ENCODE data around the gene FUBP1. TPM values are rescaled to one million over a fixed set of nuclear protein-coding genes. Genes with fewer than 3 reads are reported as not detected.

FUBP1 gene
- total RNA-seq, 1 experiment from 2014 or later, result 208 TPM

DNA sequence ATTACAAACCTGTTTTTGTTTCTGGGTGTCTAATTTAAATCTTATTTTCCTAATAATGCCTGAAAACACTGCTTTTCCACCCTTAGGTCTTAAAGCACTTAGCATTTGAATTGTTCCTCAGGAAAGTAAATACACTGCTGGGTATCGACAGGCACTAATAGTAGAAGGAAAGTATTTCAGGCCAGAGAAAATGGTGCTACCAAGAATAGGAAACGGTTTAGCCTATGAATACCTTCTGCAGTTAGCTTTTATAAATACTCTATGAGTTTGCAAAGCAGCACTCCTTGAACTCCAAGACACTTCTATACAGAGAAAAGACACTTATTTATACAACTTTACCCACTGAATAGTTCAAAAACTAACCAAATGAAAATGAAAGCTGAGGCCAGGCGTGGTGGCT is 6.8 kb downstream of the FUBP1 start:
- H3K4me3 Mint-ChIP-seq, result peak overlapping the region; percentile 56

More for the DNA sequence above, 6.8 kb downstream of the FUBP1 start:
- Mint-ChIP-seq H3K4me1 (peaks cover 46% of the 10 kb centered on the region), H3K27me3 (ENCODE audit: low read depth) (no peaks in the 10 kb centered on the region), H3K9me3 (no peaks in the 10 kb centered on the region), H3K27ac (peak overlapping the region; percentile 92), H3K36me3 (peaks cover 48% of the 10 kb centered on the region)
- DNase-seq (ENCODE audit: low spot score) (no peak), ATAC-seq (peak; percentile 43; the same call in 1 of the 2 replicates)
- ChIA-PET CTCF (interaction anchor here (0.6 to 1.0 kb wide), 2 partner anchors 142 to 471 kb away, joined by 3 read pairs; no protein-coding TSS in a partner anchor), POLR2A (interaction anchor here (0.7 kb wide), 1 partner anchor 47 kb away, joined by 8 read pairs; no protein-coding TSS in a partner anchor)
- TF ChIP-seq, protein P1, sequence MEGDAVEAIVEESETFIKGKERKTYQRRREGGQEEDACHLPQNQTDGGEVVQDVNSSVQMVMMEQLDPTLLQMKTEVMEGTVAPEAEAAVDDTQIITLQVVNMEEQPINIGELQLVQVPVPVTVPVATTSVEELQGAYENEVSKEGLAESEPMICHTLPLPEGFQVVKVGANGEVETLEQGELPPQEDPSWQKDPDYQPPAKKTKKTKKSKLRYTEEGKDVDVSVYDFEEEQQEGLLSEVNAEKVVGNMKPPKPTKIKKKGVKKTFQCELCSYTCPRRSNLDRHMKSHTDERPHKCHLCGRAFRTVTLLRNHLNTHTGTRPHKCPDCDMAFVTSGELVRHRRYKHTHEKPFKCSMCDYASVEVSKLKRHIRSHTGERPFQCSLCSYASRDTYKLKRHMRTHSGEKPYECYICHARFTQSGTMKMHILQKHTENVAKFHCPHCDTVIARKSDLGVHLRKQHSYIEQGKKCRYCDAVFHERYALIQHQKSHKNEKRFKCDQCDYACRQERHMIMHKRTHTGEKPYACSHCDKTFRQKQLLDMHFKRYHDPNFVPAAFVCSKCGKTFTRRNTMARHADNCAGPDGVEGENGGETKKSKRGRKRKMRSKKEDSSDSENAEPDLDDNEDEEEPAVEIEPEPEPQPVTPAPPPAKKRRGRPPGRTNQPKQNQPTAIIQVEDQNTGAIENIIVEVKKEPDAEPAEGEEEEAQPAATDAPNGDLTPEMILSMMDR (IDR thresholded peaks at IDR 0.05), result no peak
- TF ChIP-seq, protein P2, sequence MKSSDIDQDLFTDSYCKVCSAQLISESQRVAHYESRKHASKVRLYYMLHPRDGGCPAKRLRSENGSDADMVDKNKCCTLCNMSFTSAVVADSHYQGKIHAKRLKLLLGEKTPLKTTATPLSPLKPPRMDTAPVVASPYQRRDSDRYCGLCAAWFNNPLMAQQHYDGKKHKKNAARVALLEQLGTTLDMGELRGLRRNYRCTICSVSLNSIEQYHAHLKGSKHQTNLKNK (CRISPR knock-in tag; IDR thresholded peaks at IDR 0.05), result no peak
- TF ChIP-seq, protein P3, sequence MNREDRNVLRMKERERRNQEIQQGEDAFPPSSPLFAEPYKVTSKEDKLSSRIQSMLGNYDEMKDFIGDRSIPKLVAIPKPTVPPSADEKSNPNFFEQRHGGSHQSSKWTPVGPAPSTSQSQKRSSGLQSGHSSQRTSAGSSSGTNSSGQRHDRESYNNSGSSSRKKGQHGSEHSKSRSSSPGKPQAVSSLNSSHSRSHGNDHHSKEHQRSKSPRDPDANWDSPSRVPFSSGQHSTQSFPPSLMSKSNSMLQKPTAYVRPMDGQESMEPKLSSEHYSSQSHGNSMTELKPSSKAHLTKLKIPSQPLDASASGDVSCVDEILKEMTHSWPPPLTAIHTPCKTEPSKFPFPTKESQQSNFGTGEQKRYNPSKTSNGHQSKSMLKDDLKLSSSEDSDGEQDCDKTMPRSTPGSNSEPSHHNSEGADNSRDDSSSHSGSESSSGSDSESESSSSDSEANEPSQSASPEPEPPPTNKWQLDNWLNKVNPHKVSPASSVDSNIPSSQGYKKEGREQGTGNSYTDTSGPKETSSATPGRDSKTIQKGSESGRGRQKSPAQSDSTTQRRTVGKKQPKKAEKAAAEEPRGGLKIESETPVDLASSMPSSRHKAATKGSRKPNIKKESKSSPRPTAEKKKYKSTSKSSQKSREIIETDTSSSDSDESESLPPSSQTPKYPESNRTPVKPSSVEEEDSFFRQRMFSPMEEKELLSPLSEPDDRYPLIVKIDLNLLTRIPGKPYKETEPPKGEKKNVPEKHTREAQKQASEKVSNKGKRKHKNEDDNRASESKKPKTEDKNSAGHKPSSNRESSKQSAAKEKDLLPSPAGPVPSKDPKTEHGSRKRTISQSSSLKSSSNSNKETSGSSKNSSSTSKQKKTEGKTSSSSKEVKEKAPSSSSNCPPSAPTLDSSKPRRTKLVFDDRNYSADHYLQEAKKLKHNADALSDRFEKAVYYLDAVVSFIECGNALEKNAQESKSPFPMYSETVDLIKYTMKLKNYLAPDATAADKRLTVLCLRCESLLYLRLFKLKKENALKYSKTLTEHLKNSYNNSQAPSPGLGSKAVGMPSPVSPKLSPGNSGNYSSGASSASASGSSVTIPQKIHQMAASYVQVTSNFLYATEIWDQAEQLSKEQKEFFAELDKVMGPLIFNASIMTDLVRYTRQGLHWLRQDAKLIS (CRISPR knock-in tag; IDR thresholded peaks at IDR 0.05; ENCODE audit: borderline replicate concordance), result no peak
- TF ChIP-seq NR2C2 (CRISPR knock-in tag; IDR thresholded peaks at IDR 0.05), result no peak
- TF ChIP-seq, protein P4, sequence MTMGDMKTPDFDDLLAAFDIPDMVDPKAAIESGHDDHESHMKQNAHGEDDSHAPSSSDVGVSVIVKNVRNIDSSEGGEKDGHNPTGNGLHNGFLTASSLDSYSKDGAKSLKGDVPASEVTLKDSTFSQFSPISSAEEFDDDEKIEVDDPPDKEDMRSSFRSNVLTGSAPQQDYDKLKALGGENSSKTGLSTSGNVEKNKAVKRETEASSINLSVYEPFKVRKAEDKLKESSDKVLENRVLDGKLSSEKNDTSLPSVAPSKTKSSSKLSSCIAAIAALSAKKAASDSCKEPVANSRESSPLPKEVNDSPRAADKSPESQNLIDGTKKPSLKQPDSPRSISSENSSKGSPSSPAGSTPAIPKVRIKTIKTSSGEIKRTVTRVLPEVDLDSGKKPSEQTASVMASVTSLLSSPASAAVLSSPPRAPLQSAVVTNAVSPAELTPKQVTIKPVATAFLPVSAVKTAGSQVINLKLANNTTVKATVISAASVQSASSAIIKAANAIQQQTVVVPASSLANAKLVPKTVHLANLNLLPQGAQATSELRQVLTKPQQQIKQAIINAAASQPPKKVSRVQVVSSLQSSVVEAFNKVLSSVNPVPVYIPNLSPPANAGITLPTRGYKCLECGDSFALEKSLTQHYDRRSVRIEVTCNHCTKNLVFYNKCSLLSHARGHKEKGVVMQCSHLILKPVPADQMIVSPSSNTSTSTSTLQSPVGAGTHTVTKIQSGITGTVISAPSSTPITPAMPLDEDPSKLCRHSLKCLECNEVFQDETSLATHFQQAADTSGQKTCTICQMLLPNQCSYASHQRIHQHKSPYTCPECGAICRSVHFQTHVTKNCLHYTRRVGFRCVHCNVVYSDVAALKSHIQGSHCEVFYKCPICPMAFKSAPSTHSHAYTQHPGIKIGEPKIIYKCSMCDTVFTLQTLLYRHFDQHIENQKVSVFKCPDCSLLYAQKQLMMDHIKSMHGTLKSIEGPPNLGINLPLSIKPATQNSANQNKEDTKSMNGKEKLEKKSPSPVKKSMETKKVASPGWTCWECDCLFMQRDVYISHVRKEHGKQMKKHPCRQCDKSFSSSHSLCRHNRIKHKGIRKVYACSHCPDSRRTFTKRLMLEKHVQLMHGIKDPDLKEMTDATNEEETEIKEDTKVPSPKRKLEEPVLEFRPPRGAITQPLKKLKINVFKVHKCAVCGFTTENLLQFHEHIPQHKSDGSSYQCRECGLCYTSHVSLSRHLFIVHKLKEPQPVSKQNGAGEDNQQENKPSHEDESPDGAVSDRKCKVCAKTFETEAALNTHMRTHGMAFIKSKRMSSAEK (CRISPR knock-in tag; IDR thresholded peaks at IDR 0.05; ENCODE audit: borderline replicate concordance), result no peak
- no peak for TF ChIP-seq NFE2L1 (CRISPR knock-in tag; IDR thresholded peaks at IDR 0.05)
- no peak for TF ChIP-seq ZBTB21 (CRISPR knock-in tag; IDR thresholded peaks at IDR 0.05; ENCODE audit: borderline replicate concordance)
- TF ChIP-seq, protein P5, sequence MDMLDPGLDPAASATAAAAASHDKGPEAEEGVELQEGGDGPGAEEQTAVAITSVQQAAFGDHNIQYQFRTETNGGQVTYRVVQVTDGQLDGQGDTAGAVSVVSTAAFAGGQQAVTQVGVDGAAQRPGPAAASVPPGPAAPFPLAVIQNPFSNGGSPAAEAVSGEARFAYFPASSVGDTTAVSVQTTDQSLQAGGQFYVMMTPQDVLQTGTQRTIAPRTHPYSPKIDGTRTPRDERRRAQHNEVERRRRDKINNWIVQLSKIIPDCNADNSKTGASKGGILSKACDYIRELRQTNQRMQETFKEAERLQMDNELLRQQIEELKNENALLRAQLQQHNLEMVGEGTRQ (CRISPR knock-in tag; IDR thresholded peaks at IDR 0.05), result no peak
- no peak for TF ChIP-seq NR3C1 (CRISPR knock-in tag; conservative IDR thresholded peaks at IDR 0.05; ENCODE audit: low read depth)
- TF ChIP-seq ZNF396 (CRISPR knock-in tag; IDR thresholded peaks at IDR 0.05; ENCODE audit: borderline replicate concordance), result no peak
- TF ChIP-seq FOXP1 (CRISPR knock-in tag; IDR thresholded peaks at IDR 0.05; ENCODE audit: borderline replicate concordance), result no peak
- no peak for TF ChIP-seq PRRX2 (CRISPR knock-in tag; IDR thresholded peaks at IDR 0.05)
- no peak for TF ChIP-seq ETV6 (CRISPR knock-in tag; IDR thresholded peaks at IDR 0.05)
- TF ChIP-seq, protein P6, sequence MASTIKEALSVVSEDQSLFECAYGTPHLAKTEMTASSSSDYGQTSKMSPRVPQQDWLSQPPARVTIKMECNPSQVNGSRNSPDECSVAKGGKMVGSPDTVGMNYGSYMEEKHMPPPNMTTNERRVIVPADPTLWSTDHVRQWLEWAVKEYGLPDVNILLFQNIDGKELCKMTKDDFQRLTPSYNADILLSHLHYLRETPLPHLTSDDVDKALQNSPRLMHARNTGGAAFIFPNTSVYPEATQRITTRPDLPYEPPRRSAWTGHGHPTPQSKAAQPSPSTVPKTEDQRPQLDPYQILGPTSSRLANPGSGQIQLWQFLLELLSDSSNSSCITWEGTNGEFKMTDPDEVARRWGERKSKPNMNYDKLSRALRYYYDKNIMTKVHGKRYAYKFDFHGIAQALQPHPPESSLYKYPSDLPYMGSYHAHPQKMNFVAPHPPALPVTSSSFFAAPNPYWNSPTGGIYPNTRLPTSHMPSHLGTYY (CRISPR knock-in tag; IDR thresholded peaks at IDR 0.05), result no peak
- TF ChIP-seq, protein P7, sequence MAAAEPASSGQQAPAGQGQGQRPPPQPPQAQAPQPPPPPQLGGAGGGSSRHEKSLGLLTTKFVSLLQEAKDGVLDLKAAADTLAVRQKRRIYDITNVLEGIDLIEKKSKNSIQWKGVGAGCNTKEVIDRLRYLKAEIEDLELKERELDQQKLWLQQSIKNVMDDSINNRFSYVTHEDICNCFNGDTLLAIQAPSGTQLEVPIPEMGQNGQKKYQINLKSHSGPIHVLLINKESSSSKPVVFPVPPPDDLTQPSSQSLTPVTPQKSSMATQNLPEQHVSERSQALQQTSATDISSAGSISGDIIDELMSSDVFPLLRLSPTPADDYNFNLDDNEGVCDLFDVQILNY (CRISPR knock-in tag; IDR thresholded peaks at IDR 0.05), result no peak
- TF ChIP-seq CREB1 (CRISPR knock-in tag; IDR thresholded peaks at IDR 0.05), result no peak
- TF ChIP-seq NFATC4 (CRISPR knock-in tag; IDR thresholded peaks at IDR 0.05), result no peak

Measured in WTC11 (cell line).